Lower lobe of right lung (tissue), 2 donors: ENCODE results near the gene TRIM41. TPM values are rescaled to one million over a fixed set of nuclear protein-coding genes. Genes with fewer than 3 reads are reported as not detected.

Experiments used
- ATAC-seq, 2 donors: fragments of 200-7000 bp; cut with Tn5 transposase; one replicate each; pipeline ENCODE4 v1.9.1; 2020 to 2022; ENCODE audit warnings: mild to moderate bottlenecking in 2 of 2, moderate library complexity in 2 of 2
- DNase-seq: peaks from one replicate; pipeline ENCODE4 v3.0.0-alpha.2; 2020
- H3K27ac ChIP-seq: fragments of 200-600 bp; one replicate; pipeline ENCODE4 v1.8.0; 2022
- H3K27me3 ChIP-seq: fragments of 200-600 bp; one replicate; pipeline ENCODE4 v1.8.0; 2022; ENCODE audit warnings: low read depth
- H3K36me3 ChIP-seq: fragments of 200-600 bp; one replicate; pipeline ENCODE4 v1.8.0; 2022; ENCODE audit warnings: mild to moderate bottlenecking
- H3K4me1 ChIP-seq: fragments of 200-600 bp; one replicate; pipeline ENCODE4 v1.8.0; 2022
- H3K4me3 ChIP-seq: fragments of 200-600 bp; one replicate; pipeline ENCODE4 v1.8.0; 2022; ENCODE audit warnings: mild to moderate bottlenecking
- H3K9me3 ChIP-seq: fragments of 200-600 bp; one replicate; pipeline ENCODE4 v1.8.0; 2022
- CTCF ChIP-seq: fragments of 200-600 bp; IDR thresholded peaks from one replicate; pipeline ENCODE4 v1.8.0; 2022; ENCODE audit warnings: antibody characterized with exemption, mild to moderate bottlenecking
- intact Hi-C: fragments of 100-400 bp; cut with DNase I; formaldehyde crosslinking; loops from one replicate; pipeline ENCODE4 v1.11.0; 2022
- total RNA-seq: library from RNA; stranded (reverse); fragmentation: NEBNext Ultra II Directional; extraction: Animal tissue kit (Norgen Biotek cat#: 25700); gene quantifications from one replicate; pipeline ENCODE4 v1.2.1, GENCODE V29; 2021
- donor health status: DM: no; HTN: yes; CAD: no; lungs with severe emphysema.

TRIM41 gene
- total RNA-seq, 1 donor from 2014 or later, result 29.1 TPM

- peak; percentile 68 for DNase-seq
- TF ChIP-seq CTCF, result no peak
- intact Hi-C loops, result no loop called here
- no peaks in the 10 kb centered on the region for H3K9me3 ChIP-seq
- no peaks in the 10 kb centered on the region for H3K27me3 ChIP-seq
- peak overlapping the region; percentile 89 for H3K27ac ChIP-seq
- H3K4me3 ChIP-seq, result peak overlapping the region; percentile 84
- peaks cover 18% of the 10 kb centered on the region for H3K4me1 ChIP-seq
- no peaks in the 10 kb centered on the region for H3K36me3 ChIP-seq
- ATAC-seq, result peak; percentile 8 to 34
These were observed 32.2 kb upstream of the TRIM41 start for GRCh38 chr5:181190711-181191525.

DNA sequence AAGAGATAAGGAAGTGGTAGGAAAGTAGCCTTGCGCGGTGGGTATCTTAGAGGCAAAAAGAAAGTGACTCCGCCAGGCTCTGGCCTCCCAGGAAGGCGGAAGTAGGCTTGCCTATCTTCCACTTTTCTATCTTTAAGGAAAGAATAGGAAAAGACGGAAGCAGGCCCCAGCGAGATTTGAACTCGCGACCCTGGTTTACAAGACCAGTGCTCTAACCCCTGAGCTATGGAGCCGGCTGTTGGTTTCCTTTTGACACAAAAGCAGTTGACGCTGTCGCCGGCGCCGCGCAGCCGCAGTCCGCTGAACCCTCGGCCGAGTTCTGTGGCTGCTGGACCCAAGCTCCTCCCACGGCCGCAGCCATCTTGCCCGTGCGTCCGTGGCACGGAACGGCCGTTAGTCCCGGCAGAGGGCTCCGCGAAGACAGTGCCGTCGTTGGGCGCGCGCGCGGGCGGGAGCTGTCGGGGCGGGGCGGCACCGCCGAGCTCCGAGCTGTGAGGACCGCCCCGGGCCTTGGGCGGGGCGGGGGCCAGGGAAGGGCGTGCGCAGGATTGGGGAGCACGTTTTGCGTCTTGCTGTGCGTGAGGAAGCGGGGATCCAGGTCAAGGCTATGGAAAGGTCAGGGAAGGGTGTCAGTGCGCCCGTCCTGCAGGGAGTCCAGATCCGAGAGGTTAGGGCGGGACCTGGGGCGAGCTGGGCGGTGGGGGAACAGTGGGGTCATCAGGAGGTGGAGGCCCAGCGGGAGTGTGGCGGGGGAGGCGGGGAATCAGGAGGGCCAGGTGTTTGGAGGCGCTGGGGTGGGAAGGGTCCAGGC, 31.4 kb upstream of the TRIM41 start:
- DNase-seq (peak; percentile 96), ATAC-seq (peak; percentile 82 to 91)
- Histone ChIP-seq H3K27ac (peak overlapping the region; percentile 89), H3K27me3 (no peaks in the 10 kb centered on the region), H3K4me3 (peak overlapping the region; percentile 84), H3K9me3 (no peaks in the 10 kb centered on the region), H3K4me1 (peaks cover 18% of the 10 kb centered on the region), H3K36me3 (no peaks in the 10 kb centered on the region)
- TF ChIP-seq CTCF, result no peak
- intact Hi-C loops, result no loop called here

DNA sequence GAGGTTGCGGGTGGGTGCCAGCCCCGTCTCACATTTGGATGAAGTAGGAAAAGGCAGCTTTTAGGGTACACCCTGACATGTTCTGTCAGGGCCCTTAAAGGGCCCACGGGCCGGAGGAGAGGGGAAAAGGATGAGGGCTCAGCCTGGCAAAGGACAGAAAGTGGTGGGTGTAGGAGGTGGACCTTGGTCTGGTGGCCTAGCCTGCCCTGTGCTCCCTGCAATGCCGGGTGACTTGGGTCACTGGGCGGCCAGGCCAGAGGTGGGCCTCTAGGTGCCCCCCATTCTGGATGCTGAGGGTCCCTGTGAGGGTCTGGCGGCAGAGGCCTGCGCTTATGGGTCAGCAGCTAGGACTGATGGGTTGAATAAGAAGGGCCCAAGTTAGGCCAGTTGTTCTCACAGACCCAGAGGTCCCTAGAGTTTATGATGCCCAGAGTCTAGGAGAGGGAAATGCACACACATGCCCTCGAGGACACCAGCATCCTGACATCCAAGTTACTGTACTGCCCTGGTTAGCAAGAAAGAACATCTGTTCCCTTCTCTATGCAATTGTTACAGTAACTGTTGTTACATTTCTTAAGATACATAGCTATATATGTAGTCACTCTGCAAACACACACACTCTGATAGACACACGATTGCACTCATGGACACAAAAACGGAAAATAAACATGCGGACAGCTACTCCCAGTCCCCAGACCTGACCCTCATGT, 30.6 kb upstream of the TRIM41 start:
- Histone ChIP-seq H3K4me3 (peak overlapping the region; percentile 84), H3K27me3 (no peaks in the 10 kb centered on the region), H3K9me3 (no peaks in the 10 kb centered on the region), H3K4me1 (peaks cover 16% of the 10 kb centered on the region), H3K27ac (peak overlapping the region; percentile 89), H3K36me3 (no peaks in the 10 kb centered on the region)
- intact Hi-C loops, result no loop called here
- ATAC-seq (no peak), DNase-seq (no peak)
- TF ChIP-seq CTCF, result no peak

DNA sequence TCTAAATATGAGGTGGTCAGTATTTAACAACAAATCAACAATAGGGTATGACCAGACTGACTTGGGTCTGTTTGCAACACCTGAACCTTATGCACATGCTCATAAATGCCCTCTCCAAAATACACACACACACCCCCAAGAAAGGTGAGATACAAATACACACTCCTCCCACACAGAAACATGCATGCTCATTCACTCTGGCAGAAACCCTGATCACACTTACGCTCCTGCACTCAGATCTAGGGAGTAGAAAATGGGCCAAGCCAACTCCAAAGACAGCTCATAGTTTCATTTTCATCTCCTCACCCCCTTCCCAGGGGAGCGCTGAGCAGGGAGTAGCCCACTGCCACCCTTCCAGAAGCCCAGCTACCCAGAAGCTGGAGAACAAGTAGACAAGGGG, 29.4 kb upstream of the TRIM41 start:
- Histone ChIP-seq H3K27ac (no peak overlapping the region), H3K9me3 (no peaks in the 10 kb centered on the region), H3K4me1 (peaks cover 6% of the 10 kb centered on the region), H3K27me3 (no peaks in the 10 kb centered on the region), H3K4me3 (no peak overlapping the region), H3K36me3 (no peaks in the 10 kb centered on the region)
- no peak for DNase-seq
- intact Hi-C loops, result no loop called here
- no peak for ATAC-seq
- TF ChIP-seq CTCF, result no peak

DNA sequence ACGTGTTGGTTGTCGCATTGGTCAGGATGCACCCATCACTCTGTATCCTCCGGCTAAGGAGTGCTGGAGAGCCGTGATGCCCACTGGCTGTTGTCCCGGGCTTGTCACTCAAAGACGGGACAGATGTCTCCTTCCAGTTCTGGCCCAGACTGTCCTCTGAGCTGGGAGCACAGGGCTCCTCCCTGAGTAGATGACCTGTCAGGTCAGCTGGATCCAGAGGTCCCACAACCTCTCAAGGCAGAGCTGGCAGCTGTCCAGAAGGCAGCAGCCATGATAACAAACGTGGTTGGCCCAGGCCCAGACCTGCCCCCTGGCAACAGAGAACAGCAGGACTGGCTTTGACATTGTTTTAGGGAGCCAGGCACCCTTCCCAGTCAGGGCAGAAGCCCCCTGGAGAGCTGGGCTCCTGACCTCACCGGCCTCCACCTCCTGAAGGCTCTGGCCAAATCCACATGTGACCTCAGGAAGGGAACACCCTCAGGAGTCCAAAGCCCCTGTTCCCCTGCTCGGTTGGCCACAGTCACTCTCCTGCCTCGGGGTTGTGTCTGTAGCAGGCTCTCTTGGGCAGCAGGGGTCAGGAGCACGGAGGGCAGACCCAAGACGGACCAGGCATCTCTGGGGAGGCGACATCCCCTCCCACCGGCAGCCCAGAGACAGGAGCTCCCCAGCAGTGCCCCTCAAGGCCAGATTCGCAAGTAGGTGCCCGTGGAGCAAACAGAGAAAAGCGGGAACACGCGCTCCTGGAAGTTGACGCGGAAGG, 28.4 kb upstream of the TRIM41 start:
- H3K27me3 ChIP-seq, result no peaks in the 10 kb centered on the region
- TF ChIP-seq CTCF, result no peak
- H3K4me1 ChIP-seq, result peaks cover 6% of the 10 kb centered on the region
- H3K4me3 ChIP-seq, result no peak overlapping the region
- intact Hi-C loops, result no loop called here
- ATAC-seq (no peak), DNase-seq (no peak)
- no peaks in the 10 kb centered on the region for H3K9me3 ChIP-seq
- H3K36me3 ChIP-seq, result no peaks in the 10 kb centered on the region
- no peak overlapping the region for H3K27ac ChIP-seq
